Measurements from ENCODE around the gene SPPL3.

SPPL3 gene

DNA sequence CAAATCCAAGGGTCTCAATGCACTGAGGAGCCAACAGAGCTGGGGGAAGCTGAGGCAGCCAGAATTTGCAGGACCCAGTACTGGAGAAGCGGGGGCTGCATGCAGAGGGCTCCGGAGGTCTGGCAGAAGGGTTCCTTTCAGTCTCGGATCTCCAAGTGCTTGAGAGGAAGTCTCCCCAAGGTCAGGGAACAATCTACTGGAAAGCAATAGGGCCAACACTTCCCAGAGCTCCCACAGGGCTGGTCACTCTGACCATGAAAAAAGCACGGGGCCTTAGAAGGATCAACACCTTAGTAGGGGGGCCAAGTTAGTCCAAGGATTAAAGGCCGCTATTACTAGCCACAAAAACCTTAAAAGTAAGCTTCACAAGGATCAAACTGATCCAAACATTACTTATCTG lies 31.7 kb downstream of the SPPL3 start:
- no peak for DNase-seq

DNA sequence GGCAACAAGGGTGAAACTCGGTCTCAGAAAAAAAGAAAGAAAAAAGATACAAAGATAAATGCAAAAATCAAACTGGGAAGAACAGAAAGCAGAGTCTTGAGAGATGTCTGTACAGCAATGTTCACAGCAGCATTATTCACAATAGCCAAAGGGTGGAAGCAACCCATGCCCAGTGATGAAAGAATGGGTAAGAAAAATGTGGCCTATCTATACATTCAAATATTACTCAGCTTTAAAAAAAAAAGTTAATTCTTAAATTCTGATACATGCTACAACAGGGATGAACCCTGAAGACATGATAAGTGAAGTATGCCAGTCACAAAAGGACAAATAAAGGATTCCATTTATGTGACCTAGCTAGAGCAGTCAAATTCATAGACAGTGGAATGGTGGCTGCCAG lies 33.7 kb downstream of the SPPL3 start:
- no peak for DNase-seq

DNA sequence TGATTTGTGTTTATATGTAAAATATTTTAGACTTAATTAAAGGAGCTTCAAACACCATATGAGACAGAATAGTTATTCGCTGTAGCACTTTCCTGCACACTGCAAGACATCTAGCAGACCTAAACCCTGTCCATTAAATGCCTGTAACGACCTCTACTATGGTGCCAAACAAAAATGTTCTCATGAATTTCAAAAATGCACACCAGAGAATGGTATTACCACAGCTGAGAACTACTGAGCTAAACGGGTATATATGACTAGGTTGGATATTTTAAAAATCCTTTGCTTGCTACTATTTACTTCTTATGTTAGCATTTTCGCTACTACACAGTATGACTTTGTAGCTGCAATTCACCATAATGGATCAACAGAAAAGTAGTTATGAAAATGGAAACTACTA lies 34.8 kb downstream of the SPPL3 start:
- DNase-seq, result no peak

DNA sequence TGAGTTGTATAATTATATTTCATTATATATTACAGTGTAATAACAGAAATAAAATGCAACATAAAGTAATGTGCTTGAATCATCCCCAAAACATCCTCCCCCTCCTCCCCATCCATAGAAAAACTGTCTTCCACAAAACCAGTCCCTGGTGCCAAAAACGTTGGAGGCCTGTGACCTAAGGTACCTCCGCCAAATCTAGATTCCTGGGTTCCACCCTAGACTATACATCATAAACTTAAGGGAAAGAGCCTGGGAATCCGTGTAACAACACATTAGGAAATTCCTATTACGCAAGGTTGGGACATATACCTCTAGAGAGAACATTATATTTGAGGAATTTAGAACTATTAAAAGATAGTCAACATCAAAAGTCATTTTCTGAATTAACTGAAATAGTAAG lies 38.0 kb downstream of the SPPL3 start:
- DNase-seq, result no peak

DNA sequence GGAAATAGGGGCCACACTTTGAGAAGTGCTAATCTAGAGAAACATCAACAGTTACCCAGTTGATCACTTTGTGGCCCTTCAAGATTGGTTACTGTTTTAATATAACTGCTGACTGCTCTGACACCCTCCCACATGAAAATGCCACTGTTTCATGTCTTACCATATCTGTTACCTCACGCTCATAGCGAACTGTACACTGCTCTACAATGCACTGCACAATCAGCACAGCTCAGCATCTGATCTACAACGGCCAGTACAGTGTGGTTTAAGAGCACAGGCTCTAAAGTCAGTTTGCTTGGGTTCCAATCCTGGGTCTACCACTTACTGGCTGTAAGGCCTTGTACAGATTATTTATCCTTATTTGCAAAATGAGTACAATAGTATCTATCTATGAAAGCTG lies 39.1 kb downstream of the SPPL3 start:
- DNase-seq, result no peak

DNA sequence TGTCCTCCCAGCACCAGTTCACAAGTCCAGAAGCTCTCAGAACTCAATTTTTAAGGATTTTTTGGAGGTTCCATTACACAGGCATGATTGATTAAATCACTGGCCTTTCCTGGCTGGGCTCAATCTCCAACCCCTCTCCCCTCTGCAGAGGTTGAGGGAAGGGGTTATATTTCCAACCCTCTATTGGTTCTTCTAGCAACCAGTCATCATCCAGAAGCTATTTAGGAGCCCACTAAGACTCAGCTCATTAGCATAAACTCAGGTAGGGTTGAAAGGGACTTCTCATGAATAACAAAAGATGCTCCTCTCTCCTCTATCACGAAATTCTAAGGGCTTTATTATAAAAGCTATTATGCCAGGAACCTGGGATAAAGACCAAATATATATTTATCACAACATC lies 41.5 kb downstream of the SPPL3 start:
- no peak for DNase-seq

DNA sequence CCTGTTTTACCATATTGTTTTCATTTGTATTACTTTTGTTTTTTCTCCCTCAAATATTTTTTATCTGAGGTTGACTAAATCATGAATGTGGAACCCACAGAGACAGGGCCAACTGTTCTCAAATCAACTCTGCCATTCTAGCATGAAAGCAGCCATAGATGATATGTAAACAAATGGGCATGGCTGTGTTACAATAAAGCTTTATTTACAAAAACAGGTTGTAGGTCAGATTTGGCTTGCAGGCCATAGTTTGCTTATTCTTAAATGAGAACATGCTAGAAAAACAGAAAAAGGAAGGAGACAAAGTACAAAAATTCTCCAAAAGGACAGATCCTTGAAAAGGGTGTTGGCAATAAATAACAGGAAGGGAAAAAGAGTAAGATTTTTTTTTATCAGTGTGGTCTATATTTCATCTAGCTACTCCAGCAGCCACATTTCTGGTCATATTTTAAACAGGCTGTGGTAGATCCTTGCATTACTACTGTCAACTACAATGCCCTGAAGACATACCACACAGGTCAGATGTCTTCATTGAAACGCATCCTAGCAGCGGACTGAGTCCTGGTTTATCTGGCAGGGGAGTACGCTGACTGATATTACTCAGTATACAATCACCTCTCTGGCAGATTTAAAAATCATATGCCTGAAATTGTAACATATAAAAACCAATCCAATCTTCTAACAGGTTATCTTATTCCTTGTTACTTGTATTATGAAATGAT lies 42.9 kb downstream of the SPPL3 start:
- no peak for DNase-seq

DNA sequence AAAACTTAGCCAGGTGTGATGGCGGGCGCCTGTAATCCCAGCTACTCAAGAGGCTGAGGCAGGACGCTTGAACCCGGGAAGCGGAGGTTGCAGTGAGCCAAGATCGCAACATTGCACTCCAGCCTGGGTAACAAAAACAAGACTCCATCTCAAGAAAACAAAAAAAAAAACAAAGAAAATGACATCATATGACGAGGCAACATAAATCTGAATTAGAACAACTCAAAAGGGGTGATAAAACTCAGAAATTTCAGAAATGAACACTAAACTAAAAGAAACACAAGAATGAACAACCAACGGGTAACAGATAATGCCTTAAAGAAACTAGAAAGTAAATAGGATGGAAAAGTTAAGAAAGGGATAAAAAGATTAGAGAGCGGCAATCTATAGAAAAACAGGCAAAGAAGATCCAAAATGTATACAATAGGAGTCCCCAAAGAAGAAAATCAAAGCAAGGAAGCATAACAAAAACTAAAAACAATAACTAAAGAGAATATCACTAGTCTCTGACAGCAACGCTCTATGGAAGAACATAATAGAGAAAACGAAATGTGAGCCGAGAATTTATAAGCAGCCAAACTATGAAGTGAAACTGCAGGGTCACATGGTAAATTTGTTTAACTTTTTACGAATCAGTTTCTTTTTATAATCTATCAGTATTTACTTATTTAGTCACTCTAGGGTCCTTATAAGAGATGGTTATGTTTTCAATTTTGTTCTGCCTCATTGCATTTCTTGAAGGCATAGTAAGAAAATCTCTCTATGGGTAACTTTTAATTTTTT lies 45.7 kb downstream of the SPPL3 start:
- DNase-seq, result no peak

DNA sequence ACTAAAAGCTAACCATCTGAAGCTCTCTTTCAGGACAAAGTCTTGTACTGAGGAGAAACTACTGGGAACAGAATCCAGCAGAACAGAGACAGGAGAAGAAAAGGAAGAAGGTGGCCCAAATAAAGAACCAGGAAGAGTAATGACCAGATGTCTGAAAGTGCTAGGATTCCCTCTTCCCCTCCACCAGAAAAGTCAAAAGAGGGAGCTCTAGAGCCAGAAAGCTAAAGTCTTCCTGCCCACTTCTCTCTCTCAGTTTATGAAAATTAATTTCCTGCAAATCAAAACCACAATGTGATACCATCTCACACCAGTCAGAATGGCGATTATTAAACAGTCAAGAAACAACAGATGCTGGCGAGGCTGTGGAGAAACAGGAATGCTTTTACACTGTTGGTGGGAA lies 47.2 kb downstream of the SPPL3 start:
- peak; percentile 29 for DNase-seq

DNA sequence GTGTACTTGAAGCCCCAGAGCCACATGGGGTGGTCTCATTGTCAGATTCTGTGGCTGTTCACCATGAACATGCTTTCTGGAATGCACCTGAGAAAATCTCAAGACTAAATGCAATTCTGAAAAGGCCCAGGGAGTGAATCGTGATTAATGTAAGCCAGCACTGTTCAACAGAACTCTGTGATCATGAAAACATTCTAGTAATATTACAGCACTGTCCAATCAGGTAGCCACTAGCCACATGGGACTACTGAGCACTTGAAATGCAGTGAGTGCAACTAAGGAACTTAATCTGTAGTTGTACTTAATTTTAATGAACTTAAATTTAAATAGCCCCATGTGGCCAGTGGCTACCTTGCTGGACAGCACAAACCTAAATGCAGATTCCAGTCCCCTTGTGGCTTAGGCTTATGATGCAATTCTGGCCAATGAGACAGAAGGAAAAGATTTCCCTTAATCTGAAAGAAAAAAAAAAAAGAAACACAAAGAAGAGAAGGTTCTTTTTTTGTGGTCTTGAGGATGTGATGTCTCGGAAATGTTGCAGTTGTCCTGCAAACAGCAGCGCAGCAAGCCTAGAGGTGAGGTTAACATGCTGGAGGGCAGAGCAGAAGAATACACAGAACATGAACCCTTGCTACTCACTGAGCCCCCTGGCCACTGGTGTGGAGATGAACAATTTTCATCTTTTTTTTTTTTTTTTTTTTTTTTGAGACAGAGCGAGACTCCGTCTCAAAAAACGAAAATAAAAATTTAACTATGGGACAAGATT lies 48.2 kb downstream of the SPPL3 start:
- no peak for DNase-seq

DNA sequence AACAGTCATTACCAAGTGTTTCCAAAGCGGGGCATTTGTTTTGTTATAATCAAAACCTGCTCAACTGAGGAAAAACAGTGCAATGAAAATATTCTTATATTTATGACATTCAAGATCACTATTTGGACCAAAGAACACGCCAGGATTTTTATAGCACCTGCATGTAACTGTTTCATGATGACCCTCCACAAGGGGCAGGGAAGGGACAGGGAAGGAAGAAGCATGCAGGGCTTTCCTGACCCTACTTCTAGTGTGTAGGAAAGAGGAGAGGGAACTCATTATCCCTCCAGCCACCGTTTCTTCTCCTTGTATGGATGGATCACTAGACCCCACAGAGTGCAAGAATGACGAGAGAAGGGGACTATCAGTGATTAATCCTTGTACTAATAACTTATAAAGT lies 49.4 kb downstream of the SPPL3 start:
- DNase-seq, result no peak

DNA sequence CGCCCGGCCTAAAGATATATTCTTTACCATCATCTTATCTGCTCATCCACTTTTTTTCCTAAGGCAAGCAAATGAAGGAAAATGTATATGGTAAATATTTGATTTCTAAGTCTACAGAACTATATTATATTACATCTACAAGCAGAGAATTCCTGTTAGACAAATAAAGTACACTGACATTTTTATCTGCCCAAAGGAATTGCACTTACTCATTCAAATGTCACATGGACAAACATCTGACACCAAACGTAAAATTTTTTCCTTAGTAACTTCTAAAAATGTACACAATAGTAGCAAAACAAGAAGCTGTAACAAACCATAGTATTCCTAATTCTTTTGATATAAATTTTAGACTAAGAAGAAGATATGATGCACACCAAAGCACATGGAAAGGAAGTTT lies 51.0 kb downstream of the SPPL3 start:
- no peak for DNase-seq

DNA sequence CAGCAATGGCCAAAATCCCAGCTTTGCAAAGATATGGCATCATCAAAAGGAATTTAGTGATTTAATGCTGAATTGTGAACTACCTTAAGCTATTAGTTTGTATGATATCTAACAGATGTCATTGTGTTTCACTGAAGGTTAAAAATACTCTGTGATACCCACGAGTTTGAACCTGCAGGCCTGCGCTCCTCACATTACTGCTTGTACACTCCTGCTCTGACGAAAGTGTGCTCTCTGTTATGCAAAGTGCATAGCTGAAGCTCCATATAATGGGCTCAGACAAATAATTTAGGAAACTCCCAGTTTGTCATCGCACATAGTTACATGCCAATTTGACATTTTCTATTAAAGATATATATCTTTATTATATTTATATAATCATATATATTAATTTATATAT lies 52.2 kb downstream of the SPPL3 start:
- no peak for DNase-seq

DNA sequence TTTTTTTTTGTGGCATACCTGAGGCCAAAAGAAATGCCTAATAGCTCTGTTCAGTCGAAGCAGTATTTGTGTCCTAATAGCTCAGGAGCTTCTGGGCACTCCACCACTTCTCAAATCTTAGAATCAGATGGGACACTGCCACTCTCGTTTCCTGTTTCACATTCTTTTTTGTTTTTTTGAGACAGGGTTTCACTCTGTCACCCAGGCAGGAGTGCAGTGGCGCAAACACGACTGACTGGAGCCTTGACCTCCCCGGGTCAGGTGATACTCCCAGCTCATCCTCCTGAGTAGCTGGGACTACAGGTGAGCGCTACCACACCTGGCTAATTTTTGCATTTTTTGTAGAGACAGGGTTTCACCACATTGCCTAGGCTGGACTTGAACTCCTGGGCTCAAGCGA lies 52.7 kb downstream of the SPPL3 start:
- DNase-seq, result peak; percentile 75

DNA sequence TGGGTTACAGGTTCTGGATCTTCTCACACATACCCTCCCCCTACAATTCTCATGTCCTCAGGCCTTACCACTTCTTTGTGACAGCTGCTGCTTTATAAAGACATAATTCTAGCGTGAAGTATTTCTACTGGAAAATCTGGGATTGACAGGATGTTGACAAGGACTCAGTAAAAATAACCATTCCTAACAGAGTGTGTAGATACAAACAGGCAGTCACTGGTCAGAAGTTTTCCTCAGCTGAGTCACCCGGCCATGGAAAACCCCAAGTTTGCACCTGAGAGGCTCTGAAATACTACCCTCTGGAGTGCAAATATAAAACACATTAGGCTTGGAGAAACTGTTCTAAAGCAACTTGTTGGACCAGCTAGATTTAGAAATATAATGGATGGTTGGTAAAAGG lies 54.4 kb downstream of the SPPL3 start:
- DNase-seq, result no peak

DNA sequence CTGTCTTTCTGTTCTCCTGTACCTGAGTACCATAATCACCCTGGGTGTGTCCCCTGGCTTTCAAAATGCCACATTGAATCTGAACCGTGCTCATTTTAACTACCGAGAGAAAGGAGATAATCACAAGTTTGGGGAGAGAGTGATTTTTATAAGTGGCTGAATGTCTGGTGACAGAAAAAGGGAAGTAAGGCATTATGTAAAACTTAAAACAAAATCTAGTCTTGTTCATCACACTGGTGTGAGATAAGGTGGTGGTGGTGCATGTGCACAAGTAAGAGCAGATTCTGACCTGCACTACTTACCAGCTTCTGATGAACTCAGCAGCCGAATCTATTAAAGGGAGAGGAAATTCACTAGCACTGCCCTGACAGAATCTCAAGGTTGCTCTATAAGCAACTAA lies 56.3 kb downstream of the SPPL3 start:
- DNase-seq, result peak; percentile 64

DNA sequence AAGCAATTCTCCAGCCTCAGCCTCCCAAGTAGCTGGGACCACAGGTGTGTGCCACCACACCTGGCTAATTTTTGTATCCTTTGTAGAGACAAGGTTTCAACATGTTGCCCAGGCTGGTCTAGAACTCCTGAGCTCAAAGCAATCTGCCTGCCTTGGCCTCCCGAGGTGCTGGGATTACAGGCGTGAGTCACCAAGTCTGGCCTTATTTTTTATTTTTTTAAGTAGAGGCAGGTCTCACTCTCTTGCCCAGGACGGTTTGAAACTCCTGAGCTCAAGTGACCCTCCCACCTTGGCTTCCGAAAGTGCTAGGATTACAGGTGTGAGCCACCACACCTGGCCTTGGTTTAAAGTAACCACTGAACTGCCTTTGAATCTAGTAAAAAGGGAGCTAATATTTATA lies 56.8 kb downstream of the SPPL3 start:
- peak; percentile 78 for DNase-seq

DNA sequence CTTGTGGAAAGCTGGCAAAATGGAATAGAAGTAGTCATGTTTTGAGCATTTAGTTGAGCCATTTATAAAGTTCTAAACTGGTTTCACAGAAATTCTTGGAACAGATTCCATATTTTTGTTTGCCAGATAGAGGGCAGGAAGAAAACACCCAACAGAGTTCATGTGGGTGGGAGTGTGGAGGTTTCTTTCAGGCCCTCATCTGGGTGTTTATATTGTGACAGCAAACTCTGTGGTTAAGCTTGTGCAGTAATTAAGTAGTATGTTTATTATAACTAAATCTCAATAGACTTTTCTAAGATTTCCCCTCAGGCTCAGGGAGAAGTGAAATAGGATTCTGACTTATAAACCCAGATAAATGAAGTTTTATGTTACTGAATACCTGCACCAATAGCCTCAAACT lies 57.4 kb downstream of the SPPL3 start:
- no peak for DNase-seq

DNA sequence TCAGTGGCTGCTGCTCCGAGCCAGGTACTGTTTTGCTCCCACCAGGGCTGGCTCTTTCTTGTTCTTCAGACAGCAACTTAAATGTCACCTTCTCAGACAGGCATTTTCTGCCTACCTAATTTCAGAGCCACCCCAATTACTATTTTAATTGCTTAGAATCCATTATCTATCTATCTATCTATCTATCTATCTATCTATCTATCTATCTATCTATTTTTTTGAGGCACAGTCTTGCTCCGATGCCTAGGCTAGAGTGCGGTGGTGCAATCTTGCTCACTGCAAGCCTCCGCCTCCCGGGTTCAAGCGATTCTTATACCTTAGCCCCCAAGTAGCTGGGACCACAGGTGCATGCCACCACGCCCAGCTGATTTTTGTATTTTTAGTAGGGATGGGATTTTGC lies 58.5 kb downstream of the SPPL3 start:
- DNase-seq, result no peak

DNA sequence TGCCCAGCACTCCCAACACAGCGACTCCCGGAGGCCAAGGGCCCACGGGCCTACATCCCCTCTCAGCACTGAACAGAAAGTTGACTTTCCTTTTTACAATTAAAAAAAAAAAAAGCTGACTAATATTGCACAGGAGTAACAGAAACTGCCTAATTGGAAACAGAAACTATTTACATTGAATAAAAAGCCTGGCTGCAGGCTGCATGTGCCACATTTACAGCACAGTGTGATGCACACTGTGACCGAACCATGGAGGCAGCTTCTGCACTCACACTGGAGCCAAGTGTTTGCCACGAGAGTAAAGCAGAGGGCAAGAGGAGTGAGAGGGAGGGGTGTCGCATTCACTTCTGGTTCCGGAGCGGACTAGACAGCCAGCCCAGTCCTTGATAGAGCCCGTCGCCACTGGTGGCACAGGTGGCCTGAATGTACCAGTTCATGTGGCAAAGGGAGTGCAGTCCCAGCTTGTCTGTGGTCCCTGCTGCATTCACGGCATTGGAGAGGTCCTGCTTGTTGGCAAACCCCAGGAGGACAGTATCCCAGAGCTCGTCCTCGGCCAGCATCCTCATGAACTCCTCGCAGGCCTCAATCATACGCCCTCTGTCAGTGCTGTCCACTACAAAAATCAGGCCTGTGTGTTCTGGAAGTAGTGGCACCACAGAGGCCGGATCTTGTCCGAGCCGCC lies 59.2 kb downstream of the SPPL3 start:
- DNase-seq, result no peak

DNA sequence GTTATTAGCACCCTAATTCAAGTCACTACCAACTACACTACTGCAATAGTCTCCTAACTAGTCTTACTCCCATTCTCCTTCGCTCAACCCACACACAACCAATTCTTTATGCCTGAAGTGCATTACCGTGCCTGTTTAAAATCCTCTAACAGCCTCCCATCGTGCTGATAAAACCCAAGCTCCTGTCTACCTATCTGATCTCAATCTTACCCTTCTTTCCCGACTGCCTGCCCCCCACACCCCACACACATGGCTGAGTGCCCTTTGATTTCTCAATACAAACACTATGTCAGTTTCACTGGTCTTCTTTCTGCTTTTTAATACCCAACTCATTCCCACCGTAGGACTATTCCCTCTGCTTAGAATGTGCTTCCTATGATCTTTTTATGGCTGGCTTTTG lies 59.9 kb downstream of the SPPL3 start:
- DNase-seq, result no peak

DNA sequence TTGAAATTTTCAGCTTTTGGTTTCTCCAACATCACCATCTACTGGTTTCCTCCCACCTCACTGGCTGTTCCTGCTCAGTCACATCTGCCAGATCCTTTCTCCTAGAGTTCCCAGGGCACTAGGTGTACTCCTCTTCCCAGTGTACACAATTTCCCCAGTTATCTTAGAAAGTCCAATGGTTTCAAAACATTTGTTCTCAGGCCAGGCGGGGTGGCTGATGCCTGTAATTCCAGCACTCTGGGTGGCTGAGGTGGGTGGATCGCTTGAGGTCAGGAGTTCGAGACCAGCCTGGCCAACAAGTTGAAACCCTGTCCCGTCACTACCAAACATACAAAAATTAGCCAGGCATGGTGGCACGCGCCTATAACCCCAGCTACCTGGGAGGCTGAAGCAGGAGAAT lies 60.7 kb downstream of the SPPL3 start:
- no peak for DNase-seq

DNA sequence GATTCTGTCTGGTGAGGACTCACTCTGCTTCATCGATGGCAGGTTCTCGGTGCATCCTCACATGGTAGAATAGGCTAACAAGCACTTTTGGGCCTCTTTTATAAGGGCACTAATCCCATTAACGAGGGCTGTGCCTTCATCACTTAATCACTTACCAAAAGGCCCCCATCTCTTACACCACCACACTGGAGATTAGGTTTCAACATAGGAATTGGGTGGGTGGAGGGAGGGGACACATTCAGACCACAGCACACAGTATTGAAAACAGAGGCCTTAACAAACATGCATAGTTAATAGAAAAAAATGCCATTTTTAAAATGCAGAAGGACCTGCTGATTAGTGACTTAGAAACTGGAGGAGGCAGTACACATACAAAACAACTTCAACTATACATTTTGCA lies 61.6 kb downstream of the SPPL3 start:
- DNase-seq, result no peak

Data from RPMI8226 (cell line).